Liver (tissue), 9 donors: ENCODE measurements around the gene ACP1. TPM values are rescaled to one million over a fixed set of nuclear protein-coding genes. Genes with fewer than 3 reads are reported as not detected.

Source experiments
- DNase-seq: peaks from one replicate; pipeline ENCODE4 v3.0.0-alpha.2; 2017; ENCODE audit warnings: low spot score
- H3K27ac ChIP-seq, 2 donors: one replicate each; pipeline ENCODE4 v1.7.0; 2013; ENCODE audit warnings: inconsistent platforms in 2 of 2, low read length in 2 of 2, control low read depth in 1 of 2, low read depth in 1 of 2, mild to moderate bottlenecking in 1 of 2
- H3K27me3 ChIP-seq, 4 donors: one replicate each; pipeline versions ENCODE4 v1.6.1 to v1.7.0; 2013; ENCODE audit warnings: low read length in 3 of 4, inconsistent platforms in 1 of 4, mild to moderate bottlenecking in 1 of 4, moderate library complexity in 1 of 4; ENCODE audit not compliant: control insufficient read depth in 4 of 4, insufficient read depth in 4 of 4
- H3K36me3 ChIP-seq, 4 donors: one replicate each; pipeline versions ENCODE4 v1.6.1 to v1.7.0; 2013; ENCODE audit warnings: low read length in 3 of 4, mild to moderate bottlenecking in 3 of 4, low read depth in 1 of 4, moderate library complexity in 1 of 4; ENCODE audit not compliant: control insufficient read depth in 4 of 4, insufficient read depth in 3 of 4
- H3K4me1 ChIP-seq, 4 donors: one replicate each; pipeline versions ENCODE4 v1.6.1 to v1.7.0; 2013; ENCODE audit warnings: low read length in 3 of 4, mild to moderate bottlenecking in 3 of 4, moderate library complexity in 1 of 4; ENCODE audit not compliant: control insufficient read depth in 4 of 4, insufficient read depth in 4 of 4
- H3K4me3 ChIP-seq, 3 donors: one replicate each; pipeline versions ENCODE4 v1.6.1 to v1.7.0; 2013; ENCODE audit warnings: low read length in 3 of 3, control low read depth in 1 of 3, low read depth in 1 of 3, mild to moderate bottlenecking in 1 of 3
- H3K9ac ChIP-seq, 2 donors: one replicate each; pipeline ENCODE4 v1.7.0; 2013; ENCODE audit warnings: low read length in 2 of 2, mild to moderate bottlenecking in 2 of 2, moderate library complexity in 2 of 2, control low read depth in 1 of 2, low read depth in 1 of 2
- H3K9me3 ChIP-seq, 4 donors: one replicate each; pipeline versions ENCODE4 v1.6.1 to v1.7.0; 2013; ENCODE audit warnings: low read length in 3 of 4; ENCODE audit not compliant: control insufficient read depth in 4 of 4
- ATF3 ChIP-seq: IDR thresholded peaks from 2 replicates; pipeline ENCODE4 v1.6.1; 2016; ENCODE audit warnings: antibody characterized with exemption
- EGR1 ChIP-seq, 2 donors: IDR thresholded peaks; 2 replicates each; pipeline ENCODE4 v1.6.1; 2016 to 2018; ENCODE audit warnings: antibody characterized with exemption in 2 of 2, low read depth in 2 of 2
- FOXA1 ChIP-seq: IDR thresholded peaks from 2 replicates; pipeline ENCODE4 v1.6.1; 2016; ENCODE audit warnings: antibody characterized with exemption
- FOXA2 ChIP-seq: IDR thresholded peaks from 2 replicates; pipeline ENCODE4 v1.6.1; 2016; ENCODE audit warnings: antibody characterized with exemption
- GABPA ChIP-seq, 2 donors: IDR thresholded peaks in 1 of 2; conservative IDR thresholded peaks in 1 of 2; 2 replicates each; pipeline ENCODE4 v1.6.1; 2016; ENCODE audit warnings: antibody characterized with exemption in 2 of 2, mild to moderate bottlenecking in 1 of 2, moderate library complexity in 1 of 2
- HNF4A ChIP-seq, 2 donors: conservative IDR thresholded peaks; 2 replicates each; pipeline ENCODE4 v1.6.1; 2016; ENCODE audit warnings: antibody characterized with exemption in 2 of 2, mild to moderate bottlenecking in 2 of 2
- HNF4G ChIP-seq: IDR thresholded peaks from 2 replicates; pipeline ENCODE4 v1.6.1; 2016; ENCODE audit warnings: antibody characterized with exemption
- JUND ChIP-seq, 2 donors: IDR thresholded peaks; 2 replicates each; pipeline ENCODE4 v1.6.1; 2016; ENCODE audit warnings: antibody characterized with exemption in 2 of 2
- RAD21 ChIP-seq, 2 donors: IDR thresholded peaks; 2 replicates each; pipeline ENCODE4 v1.6.1; 2016; ENCODE audit warnings: antibody characterized with exemption in 2 of 2, mild to moderate bottlenecking in 2 of 2
- REST ChIP-seq: IDR thresholded peaks from 2 replicates; pipeline ENCODE4 v1.6.1; 2016; ENCODE audit warnings: antibody characterized with exemption, mild to moderate bottlenecking
- RXRA ChIP-seq, 2 donors: IDR thresholded peaks; 2 replicates each; pipeline ENCODE4 v1.6.1; 2017 to 2018; ENCODE audit warnings: antibody characterized with exemption in 2 of 2, mild to moderate bottlenecking in 1 of 2
- SP1 ChIP-seq: IDR thresholded peaks from 2 replicates; pipeline ENCODE4 v1.6.1; 2018; ENCODE audit warnings: antibody characterized with exemption, mild to moderate bottlenecking
- TAF1 ChIP-seq: conservative IDR thresholded peaks from 2 replicates; pipeline ENCODE4 v1.6.1; 2016; ENCODE audit warnings: antibody characterized with exemption, mild to moderate bottlenecking
- YY1 ChIP-seq: IDR thresholded peaks from 2 replicates; pipeline ENCODE4 v1.6.1; 2016; ENCODE audit warnings: antibody characterized with exemption, mild to moderate bottlenecking
- WGBS: extraction: QIAGEN DNeasy Blood & Tissue Kit; methylation state at CpG from one replicate; pipeline ENCODE4 v1.1.7; 2013; 5-methylcytosine and 5-hydroxymethylcytosine counted together
- polyA plus RNA-seq, 2 donors: library from polyadenylated mRNA; stranded (reverse) in 1 of 2; unstranded in 1 of 2; fragments of 200-250 nt in 1 of 2; fragments of >200 nt in 1 of 2; fragmentation: Nextera tagmentation in 1 of 2; extraction: Ambion mirVana in 1 of 2; gene quantifications; one replicate each; pipeline versions ENCODE4 v1.2.1 to v1.2.3, GENCODE V29; 2013 to 2015
- total RNA-seq, 2 donors: library from RNA; depleted of rRNA; stranded (reverse); fragments of >200 nt; gene quantifications; one replicate each; pipeline ENCODE4 v1.2.3, GENCODE V29; 2014
- TF ChIP-seq, protein P1 (sequence below): fragments of 150-350 bp; IDR thresholded peaks from 2 replicates; pipeline ENCODE4 v1.5.1; 2017; ENCODE audit warnings: improper control_type of control experiment, low read depth, low read length; ENCODE audit not compliant: missing input control
- TF ChIP-seq, protein P2 (sequence below): IDR thresholded peaks from 2 replicates; pipeline ENCODE4 v1.6.1; 2016; ENCODE audit warnings: antibody characterized with exemption
- donor health status: healthy.
- donor health status: healthy.
- donor health status: healthy.
- donor health status: healthy.
- donor health status: healthy.

ACP1 gene
- total and polyA plus RNA-seq, 4 donors, result 59.9 to 115 (median 75.7) TPM

GRCh38 chr2:274503-274902 is 9.8 kb downstream of the ACP1 start:
- no peak overlapping the region for H3K27ac ChIP-seq
- H3K9me3 ChIP-seq, result no peaks in the 10 kb centered on the region
- H3K36me3 ChIP-seq, result peaks cover 0 to 51% (median 18%) of the 10 kb centered on the region in 4 donors
- H3K4me3 ChIP-seq, result no peak overlapping the region
- no peaks in the 10 kb centered on the region for H3K27me3 ChIP-seq
- DNase-seq, result no peak
- peaks cover 0 to 2% (median 0%) of the 10 kb centered on the region in 4 donors for H3K4me1 ChIP-seq
- 92% methylated on average over 3 of the region's 3 CpGs for WGBS
- TF ChIP-seq, protein P1, sequence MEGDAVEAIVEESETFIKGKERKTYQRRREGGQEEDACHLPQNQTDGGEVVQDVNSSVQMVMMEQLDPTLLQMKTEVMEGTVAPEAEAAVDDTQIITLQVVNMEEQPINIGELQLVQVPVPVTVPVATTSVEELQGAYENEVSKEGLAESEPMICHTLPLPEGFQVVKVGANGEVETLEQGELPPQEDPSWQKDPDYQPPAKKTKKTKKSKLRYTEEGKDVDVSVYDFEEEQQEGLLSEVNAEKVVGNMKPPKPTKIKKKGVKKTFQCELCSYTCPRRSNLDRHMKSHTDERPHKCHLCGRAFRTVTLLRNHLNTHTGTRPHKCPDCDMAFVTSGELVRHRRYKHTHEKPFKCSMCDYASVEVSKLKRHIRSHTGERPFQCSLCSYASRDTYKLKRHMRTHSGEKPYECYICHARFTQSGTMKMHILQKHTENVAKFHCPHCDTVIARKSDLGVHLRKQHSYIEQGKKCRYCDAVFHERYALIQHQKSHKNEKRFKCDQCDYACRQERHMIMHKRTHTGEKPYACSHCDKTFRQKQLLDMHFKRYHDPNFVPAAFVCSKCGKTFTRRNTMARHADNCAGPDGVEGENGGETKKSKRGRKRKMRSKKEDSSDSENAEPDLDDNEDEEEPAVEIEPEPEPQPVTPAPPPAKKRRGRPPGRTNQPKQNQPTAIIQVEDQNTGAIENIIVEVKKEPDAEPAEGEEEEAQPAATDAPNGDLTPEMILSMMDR, result peak; percentile 11
- TF ChIP-seq RAD21 (IDR thresholded peaks at IDR 0.05), result peak; percentile 56 to 70
- no peak for TF ChIP-seq FOXA2
- no peak overlapping the region for H3K9ac ChIP-seq

DNA sequence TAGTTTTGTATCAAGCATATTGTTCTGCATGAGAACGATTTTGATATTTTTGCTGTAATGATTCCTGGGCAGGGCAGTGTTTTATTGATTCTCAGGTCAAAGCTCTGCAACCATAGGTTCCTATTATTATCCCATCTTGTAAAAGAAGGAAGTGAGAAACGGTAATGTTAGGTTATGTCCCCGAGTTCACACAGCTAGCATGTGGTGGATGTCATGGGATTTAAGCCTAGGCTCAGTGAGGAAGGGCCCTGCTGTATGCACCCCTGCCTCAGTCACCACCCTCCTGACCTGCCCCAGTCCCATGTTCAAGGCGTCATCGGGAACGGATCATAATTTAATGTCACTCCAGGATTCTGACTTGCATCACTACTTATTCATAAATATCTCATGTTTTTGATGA is 10.7 kb downstream of the ACP1 start:
- Histone ChIP-seq H3K4me3 (no peak overlapping the region), H3K27ac (no peak overlapping the region), H3K9me3 (no peaks in the 10 kb centered on the region), H3K9ac (no peak overlapping the region), H3K36me3 (peaks cover under 1 to 57% (median 20%) of the 10 kb centered on the region in 4 donors), H3K27me3 (no peaks in the 10 kb centered on the region), H3K4me1 (peaks cover 0 to 2% (median 0%) of the 10 kb centered on the region in 4 donors)
- TF ChIP-seq RXRA (IDR thresholded peaks at IDR 0.05), result peak in 1 of 2 donors; percentile 8
- TF ChIP-seq HNF4G, result no peak
- 72% methylated on average over 6 of the region's 6 CpGs for WGBS
- DNase-seq, result no peak

- no peak for DNase-seq
- 87% methylated on average over 2 of the region's 2 CpGs for WGBS
- H3K36me3 ChIP-seq, result peaks cover 4 to 48% (median 28%) of the 10 kb centered on the region in 4 donors
- no peak overlapping the region for H3K9ac ChIP-seq
- H3K4me1 ChIP-seq, result peaks cover 0 to 2% (median 0%) of the 10 kb centered on the region in 4 donors
- H3K4me3 ChIP-seq, result no peak overlapping the region
- no peak overlapping the region for H3K27ac ChIP-seq
- H3K9me3 ChIP-seq, result no peaks in the 10 kb centered on the region
- TF ChIP-seq FOXA2 (no peak), TAF1 (no peak), EGR1 (IDR thresholded peaks at IDR 0.05; ENCODE audit: low read depth in 2 of 2) (no peak), ATF3 (no peak), REST (no peak), FOXA1 (no peak), GABPA (IDR thresholded peaks at IDR 0.05 in 1 of 2, conservative IDR thresholded peaks at IDR 0.05 in 1 of 2) (no peak), SP1 (no peak), RXRA (IDR thresholded peaks at IDR 0.05) (no peak), YY1 (no peak), HNF4G (no peak), JUND (IDR thresholded peaks at IDR 0.05) (no peak), HNF4A (conservative IDR thresholded peaks at IDR 0.05) (no peak)
- TF ChIP-seq, protein P1, result no peak
- TF ChIP-seq, protein P2, sequence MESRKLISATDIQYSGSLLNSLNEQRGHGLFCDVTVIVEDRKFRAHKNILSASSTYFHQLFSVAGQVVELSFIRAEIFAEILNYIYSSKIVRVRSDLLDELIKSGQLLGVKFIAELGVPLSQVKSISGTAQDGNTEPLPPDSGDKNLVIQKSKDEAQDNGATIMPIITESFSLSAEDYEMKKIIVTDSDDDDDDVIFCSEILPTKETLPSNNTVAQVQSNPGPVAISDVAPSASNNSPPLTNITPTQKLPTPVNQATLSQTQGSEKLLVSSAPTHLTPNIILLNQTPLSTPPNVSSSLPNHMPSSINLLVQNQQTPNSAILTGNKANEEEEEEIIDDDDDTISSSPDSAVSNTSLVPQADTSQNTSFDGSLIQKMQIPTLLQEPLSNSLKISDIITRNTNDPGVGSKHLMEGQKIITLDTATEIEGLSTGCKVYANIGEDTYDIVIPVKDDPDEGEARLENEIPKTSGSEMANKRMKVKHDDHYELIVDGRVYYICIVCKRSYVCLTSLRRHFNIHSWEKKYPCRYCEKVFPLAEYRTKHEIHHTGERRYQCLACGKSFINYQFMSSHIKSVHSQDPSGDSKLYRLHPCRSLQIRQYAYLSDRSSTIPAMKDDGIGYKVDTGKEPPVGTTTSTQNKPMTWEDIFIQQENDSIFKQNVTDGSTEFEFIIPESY, result no peak
- no peaks in the 10 kb centered on the region for H3K27me3 ChIP-seq
Measured at GRCh38 chr2:278312-278926, 13.7 kb downstream of the ACP1 start.
